Gastrocnemius medialis (tissue), 4 donors: ENCODE results near the gene PPP1R16B.

Experiments used
- CTCF ChIP-seq, 5 experiments: fragments of 450-650 bp in 3 of 5; fragments of 200-600 bp in 2 of 5; sonication (generic) in 2 of 5; IDR thresholded peaks in 4 of 5; conservative IDR thresholded peaks in 1 of 5; 1 replicate in 4 of 5; 2 replicates in 1 of 5; pipeline ENCODE4 v1.5.1; 2016 to 2019; ENCODE audit warnings: antibody characterized with exemption in 5 of 5, mild to moderate bottlenecking in 3 of 5, moderate library complexity in 3 of 5
- POLR2A ChIP-seq, 2 donors: fragments of 450-650 bp; IDR thresholded peaks; one replicate each; pipeline ENCODE4 v1.6.1; 2017; ENCODE audit warnings: antibody characterized with exemption in 2 of 2, mild to moderate bottlenecking in 2 of 2, moderate library complexity in 2 of 2

- TF ChIP-seq CTCF (IDR thresholded peaks at IDR 0.05 in 4 of 5, conservative IDR thresholded peaks at IDR 0.05 in 1 of 5) (no peak), POLR2A (IDR thresholded peaks at IDR 0.05) (no peak)
These were observed 152.5 kb downstream of the PPP1R16B start for GRCh38 chr20:38957915-38958485.
